Endometrium (tissue), 2 donors: ENCODE measurements around the gene CEACAM19.
"Not testable (repeated sequence)": the region's sequence is repeated elsewhere in the genome, so short reads cannot be mapped to it uniquely, and the experiment has no call there.

Experiments used
- FAIRE-seq: peaks from 2 replicates; lab custom pipeline; 2012; peaks lifted over from hg19 to GRCh38; lab: Jason Lieb, UNC
- donor health status: control.
- donor health status: control.

The CEACAM19 gene

DNA sequence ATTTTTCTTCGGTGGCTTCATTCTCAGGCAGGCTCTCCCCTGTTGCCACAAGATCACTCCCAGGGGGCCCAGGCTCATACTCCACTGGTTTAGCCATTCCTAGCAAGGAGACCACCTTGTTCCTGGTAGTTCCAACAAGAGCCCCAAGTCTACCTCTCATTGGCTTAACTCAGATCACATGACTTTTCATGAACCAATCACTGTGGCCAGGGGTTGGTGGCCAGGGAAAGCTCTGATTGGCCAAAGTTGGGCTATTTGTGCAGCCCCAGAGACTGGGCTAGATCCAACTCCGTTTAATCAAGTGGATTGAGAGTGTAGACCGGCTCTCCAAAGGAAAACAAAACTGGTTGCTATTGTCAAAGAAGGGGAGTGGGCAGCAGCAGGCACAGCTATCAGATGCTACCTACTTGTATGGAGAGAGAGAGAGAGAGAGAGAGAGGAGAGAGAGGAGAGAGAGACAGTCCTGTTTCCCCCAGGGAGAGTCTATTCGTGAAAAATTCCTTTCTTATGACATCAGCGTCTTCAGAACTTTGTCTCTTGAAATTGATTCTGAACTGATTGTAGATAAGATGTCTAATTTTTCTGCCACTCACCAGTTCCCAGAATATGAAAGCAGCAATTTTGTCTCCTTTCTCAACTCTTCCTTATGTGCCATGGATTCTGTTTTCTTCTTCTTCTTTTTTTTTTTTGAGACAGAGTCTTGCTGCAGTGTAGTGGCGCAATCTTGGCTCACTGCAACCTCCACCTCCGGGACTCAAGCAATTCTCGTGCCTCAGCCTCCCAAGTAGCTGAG is 5.9 kb downstream of the CEACAM19 start:
- FAIRE-seq: no peak

DNA sequence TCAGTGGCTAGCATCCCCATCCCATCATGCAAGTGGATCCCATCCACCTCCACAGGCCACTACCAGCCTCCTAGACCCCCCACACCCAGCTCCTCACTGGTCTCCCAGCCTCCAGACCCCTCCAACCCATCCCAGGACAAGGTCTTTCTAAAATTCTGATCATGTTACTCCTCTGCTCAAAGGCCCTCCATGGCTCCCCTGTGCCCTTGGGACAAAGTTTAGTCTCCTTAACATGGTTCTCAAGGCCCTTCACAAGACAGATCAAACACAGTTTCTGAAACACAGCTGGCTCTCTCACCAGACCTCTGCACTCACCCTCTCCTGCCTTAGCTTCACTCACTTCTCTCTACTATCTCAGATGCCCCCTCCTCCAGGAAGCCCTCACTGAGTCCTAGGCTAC is 9.3 kb downstream of the CEACAM19 start:
- no peak for FAIRE-seq

DNA sequence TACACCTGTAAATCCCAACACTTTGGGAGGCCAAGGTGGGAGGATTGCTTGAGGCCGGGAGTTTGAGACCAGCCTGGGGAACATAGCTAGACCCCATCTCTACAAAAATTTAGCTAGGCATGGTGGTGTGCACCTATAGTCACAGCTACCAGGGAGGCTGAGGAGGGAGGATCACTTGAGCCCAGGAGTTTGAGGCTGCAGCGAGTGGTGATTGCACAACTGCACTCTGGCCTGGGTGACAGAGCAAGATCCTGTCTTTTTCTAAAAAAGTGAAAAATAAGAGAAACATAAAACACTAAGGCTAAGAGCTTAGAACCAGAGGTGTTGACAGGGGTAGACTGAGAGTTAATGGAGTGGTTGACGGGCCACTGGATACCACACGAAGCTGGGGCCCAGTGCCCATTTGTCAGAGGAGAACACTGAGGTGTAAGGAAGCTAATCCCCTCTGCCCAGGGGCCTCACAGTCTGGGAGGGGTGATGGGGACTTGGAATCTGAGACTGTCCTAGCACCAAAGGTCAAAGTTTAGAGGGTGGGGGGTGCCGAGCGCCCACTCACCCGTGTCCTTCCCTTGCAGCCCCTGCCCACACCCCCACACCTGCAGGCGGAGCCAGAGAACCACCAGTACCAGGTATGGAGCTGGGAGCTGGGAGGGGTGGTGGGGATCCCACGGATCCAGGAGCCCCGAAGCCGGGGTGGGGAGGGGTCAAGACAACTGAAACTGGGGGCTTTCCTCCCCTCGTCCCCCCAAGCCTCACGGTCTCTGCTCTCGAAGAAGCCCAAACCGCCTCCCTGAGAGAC is 10.9 kb downstream of the CEACAM19 start:
- no peak for FAIRE-seq

DNA sequence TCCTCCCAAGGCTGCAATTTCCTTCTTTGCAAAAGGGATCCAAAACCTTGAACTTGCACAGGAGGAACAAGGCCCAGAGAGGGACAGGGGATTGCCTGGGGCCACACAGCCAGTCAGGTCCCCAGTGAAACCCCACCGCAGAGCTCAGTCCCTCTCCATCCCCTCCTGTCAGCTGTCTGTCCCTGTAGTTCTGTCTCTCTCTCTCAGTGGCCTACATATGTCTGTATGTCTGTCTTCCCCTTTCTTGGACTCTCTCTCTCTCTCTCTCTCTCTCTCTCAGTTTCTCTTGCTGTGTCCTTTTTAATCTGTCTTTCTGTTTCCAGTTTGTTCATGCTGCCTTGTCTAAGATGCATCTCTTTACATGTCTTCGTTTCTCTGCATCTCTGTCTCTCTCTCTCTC is 11.5 kb downstream of the CEACAM19 start:
- FAIRE-seq: no peak

DNA sequence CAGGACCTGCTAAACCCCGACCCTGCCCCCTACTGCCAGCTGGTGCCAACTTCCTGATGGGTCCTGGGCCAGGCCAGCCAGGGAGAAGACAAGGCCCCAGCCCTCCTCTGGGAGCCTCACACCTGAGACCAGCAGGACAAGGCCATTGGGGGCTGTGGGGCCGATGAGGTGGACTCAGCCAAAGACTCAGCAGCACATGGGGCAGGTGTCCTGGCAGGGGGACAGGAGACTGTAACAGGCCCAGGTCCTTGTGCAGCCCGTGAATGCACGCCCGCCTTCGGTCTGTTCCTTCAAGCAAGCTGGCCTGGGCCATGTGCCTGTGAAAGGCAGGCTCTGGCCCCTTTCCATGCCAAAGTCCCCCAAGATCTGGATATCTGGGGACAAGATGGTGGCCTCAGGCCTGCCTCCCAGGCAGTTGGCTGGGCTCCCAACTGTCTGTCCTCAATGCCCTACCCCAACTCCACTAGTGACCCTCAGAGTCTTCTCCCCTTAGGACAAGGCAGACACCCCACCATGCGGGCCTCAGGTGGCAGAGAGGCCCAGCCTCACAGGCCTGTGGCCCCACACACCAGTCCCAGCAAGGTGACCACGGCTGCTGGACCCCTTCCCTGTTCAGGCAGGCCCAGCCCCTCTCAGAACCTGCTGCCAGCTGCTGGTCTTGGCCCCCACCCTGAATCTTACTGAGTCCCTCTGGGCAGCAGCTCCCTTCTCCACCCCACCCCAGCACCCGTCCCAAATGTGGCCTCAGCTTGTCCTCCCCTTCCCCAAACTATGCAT is 12.3 kb downstream of the CEACAM19 start:
- no peak for FAIRE-seq

DNA sequence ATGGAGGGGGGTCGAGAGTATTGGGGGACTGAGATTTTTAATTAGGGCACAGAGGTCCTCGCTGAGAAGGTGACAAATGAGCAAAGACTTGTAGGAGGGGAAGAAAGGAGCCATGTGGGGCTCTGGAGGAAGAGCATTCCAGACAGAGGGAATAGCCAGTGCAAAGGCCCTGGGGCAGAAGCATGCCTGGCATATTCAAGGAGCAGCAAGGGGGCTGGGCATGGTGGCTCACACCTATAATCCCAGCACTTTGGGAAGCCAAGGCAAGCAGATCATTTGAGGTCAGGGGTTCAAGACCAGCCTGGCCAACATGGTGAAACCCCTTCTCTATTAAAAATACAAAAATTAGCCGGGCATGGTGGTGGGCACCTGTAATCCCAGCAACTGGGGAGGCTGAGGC is 13.1 kb downstream of the CEACAM19 start:
- FAIRE-seq: not testable (repeated sequence)

DNA sequence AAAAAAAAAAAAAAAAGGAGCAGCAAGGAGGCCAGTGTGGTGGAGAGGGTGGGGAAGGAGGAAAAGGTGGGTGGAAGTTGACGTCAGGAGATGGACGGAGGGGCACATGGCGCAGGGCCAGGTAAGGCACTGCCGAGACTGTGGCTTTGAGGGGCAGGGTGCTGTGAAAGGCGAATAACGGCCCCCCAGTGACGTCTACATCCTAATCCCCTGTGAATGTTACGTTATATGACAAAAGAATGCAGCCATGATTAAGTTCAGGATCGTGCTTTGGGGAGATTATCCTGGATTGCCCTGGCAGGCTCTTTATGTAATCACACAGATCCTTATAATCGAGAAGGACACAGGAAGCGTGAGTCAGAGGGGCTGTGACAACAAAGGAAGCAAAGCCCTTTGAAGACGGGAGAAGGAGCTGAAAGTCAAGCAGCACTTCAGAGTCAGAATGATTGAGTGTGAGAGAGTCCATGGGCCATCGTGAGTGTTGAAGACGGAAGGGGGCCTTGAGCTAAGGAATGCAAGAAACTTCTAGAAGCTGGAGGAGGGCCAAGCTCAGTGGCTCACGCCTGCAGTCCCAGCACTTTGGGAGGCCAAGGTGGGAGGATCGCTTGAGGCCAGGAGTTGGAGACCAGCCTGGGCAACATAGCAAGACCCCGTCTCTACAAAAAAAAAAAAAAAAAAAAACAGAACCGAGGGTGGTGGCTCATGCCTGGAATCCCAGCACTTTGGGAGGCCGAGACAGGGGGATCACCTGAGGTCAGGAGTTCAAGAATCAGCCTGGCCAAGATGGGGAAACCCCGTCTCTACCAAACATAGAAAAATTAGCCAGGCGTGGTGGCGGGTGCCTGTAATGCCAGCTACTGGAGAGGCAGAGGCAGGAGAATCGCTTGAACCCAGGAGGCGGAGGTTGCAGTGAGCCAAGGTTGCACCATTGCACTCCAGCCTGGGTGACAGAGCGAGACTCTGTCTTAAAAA is 13.9 kb downstream of the CEACAM19 start:
- no peak for FAIRE-seq

DNA sequence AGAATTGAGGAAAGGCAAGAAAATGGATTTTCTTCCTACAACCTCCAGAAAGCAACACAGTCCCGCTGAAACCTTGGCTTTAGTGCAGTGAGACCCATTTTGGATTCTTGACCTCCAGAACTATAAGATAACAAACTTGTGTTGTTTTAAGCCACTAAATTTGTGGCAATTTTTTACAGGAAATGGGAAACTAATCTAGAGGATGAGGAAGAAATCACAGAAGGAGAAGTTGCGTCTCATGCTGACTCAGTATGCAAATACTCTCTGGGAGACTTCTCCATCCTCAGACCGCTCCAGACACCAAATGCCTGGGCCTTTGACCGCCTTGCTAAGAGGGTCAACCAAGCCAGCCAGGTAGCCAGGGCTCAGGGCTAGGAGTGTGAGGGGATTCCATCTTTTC is 14.6 kb downstream of the CEACAM19 start:
- FAIRE-seq: no peak

DNA sequence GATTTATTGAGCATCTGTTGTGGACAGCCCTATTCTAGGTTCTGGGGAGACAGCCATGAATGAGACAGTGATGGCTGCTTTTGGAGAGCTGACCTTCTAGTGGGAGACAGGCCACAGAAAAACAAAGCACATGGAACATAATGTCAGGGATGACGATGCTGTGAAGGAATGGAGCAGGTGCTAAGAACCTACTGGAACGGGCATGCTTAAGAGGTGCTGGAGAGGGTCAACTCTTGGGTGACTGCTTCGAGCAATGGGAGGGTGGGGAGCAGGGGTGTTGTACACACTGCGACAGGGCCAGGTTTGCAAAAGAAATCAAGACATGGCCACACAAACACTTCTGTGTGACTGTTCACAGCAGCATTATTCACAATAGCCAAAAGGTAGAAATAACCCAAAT is 15.6 kb downstream of the CEACAM19 start:
- no peak for FAIRE-seq

DNA sequence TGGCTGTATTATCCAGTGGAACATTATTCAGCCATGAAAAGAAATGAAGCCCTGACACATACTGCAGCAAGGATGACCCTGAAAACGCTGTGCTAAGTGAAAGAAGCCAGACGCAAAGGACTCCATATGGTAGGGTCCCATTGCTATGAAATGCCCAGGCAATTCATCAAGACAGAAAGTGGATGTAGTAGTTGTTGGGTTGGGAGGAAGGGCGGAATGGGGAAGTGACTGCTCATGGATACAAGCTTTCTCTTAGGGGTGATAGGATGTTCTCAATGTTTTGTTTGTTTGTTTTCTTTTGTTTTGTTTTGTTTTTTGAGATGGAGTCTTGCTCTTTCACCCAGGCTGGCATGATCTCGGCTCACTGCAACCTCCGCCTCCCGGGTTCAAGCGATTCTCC is 16.6 kb downstream of the CEACAM19 start:
- FAIRE-seq: no peak

DNA sequence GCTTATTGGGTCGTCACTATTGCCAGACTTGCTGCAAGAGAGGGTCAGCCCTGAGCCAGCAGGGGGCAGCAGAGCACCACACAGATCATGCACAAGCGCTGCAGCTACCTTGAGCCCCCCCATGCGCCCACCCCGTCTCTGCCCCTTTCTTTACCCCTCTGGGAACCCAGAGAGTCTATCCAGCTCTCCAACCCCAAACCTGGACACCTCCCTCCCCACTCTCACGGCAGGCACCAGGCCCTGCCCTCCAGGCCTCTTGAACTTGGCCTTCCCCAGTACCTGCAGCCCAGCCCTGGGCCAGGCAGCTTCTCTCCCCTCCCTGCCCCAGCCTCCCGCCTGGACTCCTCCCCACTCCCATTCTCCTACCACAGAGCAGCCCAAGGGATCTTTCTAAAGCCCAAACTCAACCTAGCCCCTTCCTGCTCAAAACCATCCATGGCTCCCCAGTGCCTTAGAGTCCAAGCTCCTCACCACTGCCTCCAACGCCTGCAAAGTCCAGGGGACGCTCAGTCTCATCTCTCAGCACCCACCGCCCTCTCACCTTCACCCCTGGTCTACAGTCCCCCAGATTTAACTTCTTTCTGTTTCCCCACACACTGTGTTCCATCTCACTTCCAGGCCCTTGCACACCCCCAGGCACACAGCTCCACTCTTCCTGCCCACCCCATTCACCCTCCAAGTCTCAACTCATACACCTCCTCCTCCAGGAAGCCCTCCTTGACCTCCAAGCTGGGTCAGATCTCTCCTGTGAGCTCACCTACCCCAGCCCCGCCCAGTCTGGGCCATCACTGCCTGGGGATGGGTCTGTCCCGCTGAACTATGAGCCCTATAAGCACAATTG is 18.2 kb downstream of the CEACAM19 start:
- no peak for FAIRE-seq

DNA sequence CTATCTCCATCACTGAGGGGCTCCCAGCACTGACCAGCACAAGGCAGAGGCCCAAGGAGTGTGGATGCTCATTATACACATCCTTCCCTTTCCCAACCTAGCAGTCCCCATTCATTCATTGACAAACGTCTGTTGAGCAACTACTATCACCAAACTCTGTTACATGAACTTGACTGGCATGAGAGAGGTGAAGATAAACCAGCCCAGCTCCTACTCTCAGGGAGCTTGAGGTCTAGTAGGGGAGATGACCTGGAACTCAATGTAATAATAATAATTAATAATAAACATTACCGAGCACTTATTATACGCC is 18.8 kb downstream of the CEACAM19 start:
- FAIRE-seq: no peak

DNA sequence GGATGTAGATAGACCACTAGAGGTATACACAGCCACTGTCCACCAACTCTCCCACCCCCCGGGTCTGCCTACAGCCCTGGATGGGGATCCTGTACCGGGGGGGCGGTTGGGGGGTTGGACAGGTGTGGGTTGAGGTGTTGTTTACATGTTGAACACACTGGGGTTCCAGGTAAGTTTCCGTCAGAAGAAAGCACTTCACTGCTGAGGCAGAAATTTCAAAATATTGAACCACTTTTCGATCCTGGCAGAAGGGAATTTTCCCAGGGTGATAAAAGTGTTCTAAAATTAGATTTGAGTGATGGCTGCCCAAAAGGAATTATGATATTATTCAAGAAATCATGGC is 21.1 kb downstream of the CEACAM19 start:
- FAIRE-seq: no peak

DNA sequence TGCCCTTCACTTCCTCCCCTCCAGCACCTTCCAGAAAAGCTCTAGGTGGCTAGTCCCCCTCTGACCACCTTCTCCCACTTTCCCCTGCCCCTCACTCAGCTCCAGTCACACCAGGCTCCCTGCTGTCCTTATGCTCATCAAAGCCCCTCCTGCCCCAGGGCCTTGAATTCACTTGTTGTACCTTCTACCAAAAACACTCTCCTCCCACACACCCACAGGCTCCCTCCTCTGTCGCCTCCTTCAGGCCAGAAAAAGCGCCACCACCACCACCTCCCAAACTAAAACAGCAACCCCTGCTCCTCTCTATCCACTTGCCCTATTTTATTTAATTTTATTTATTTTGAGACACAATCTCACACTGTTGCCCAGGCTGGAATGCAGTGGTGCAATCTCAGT is 22.9 kb downstream of the CEACAM19 start:
- no peak for FAIRE-seq

DNA sequence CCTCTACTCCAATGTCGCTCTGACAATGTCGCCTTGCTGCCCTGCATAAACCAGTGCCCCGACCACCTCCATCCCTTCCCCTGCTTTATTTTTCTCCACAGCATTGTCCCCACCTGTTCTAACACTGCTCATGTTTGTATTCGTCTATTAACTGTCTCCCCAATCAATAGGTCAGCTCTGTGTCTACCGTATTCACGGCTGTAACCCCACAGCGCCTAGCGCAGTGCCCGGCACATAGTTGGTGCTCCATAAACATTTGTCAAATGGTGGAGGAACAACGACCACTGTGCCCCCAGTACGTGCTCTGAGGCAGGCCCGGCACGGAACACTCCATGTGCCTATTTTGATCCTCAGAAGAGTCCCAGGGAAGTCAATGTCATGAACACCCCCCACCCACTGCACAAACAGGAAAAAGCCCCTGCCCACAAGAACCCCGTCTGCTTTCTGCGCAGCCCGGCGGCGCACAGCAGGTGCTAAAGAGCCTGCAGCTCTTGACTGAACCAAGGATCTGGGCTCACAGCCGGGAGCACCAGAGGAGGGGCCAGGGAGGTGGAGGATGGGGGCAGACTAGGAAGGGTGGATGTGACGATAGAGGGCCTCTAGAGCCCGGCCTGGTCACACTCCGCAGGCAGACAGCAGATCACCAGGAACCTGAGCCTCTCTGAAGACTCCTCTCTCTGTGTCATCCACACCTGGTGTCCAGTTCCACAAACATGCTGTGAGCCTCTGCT is 25.8 kb downstream of the CEACAM19 start:
- no peak for FAIRE-seq

DNA sequence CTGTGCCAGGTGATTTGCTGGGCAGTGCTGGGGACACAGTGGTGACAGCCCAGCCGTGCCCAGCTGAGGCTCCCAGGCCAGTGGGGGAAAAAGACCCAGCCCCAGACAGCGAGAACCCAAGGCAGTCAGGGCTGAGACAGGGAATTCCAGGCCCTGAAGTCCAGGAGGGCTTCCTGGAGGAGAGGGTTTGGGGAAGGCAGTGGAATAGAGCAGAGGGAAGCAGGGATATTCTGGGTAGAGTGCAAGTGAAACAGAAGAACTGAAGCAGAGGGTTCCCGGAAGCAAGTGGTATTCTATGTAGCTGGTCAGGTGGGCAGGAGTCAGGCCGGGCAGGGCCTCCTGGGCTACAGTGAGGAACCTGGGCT is 26.4 kb downstream of the CEACAM19 start:
- FAIRE-seq: no peak

DNA sequence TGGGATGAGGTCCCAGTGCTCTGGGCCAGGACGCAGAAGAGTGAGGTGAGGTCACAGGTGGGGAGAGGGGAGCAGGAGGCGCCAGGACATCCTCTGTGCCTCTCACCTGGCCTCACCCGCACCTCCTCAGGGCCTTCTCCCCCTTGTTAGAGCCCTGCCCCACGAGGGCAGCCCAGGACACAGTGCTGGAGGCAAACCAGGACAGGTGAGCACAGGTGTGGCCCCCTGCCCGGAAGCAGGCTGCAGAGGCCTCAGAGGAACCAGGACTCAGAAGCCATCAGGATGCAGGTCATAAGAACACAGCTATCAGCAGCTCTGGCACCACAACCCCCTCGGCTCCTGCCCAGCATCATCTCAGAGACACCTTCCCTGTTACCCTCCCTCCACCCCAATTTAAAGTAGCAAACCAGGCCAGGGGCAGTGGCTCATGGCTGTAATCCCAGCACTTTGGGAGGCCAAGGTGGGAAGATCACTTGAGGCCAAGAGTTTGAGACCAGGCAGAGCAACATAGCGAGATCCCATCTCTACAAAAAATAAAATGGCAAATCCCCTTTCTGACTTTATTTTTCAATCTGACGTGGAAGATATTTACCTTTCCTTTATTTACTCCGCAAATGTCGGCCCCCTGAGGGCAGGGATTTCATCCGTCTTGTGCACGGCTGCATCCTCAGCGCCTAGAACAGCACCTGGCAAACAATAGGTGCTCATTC is 27.4 kb downstream of the CEACAM19 start, which contains the start of gene CEACAM16:
CEACAM16 (plus strand) TSS at position 660 of the 710 bp plus-strand sequence. CDS start 2,306 bp downstream, outside the sequence.
- FAIRE-seq: no peak

DNA sequence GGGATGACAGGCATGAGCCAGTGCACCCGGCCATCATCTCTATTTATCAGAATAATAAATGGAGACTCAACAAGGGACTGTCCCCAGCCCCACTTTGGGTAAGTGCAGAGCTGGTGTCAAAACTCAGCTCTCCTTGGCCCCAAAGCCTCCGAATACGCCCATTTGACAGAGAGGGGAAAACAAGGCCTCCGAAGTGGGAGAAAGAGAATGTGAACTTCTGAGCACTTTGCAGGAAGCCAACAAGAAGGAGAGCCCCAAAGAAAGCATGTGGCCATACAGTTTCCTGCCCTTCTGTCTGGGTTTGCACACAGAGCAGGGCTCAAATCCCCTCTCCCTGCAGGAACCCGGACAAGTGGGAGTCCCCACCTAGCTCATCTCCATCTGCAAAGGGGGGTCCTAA is 29.3 kb downstream of the CEACAM19 start:
- FAIRE-seq: no peak

DNA sequence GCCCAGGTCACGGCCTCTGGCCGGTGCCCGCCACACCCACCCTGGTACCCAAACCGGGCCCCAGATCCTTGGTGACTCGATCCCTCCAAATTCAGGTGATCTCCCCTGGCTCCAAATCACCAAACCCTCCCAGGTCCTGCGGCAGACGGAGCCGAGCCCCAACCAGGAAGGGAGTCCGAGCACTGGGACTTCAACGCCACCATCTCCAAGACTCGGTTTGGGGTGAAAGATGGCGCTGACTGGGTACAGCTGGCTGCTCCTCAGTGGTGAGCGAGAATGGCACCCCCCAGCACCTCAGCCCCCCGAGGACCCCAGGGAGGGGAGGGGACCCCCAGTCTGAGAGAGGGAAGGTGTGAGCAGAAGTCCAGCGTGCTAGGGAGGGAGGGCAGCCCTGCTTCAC is 29.9 kb downstream of the CEACAM19 start:
- no peak for FAIRE-seq
